ENCODE results near the gene GRID1. TPM values are rescaled to one million over a fixed set of nuclear protein-coding genes. Genes with fewer than 3 reads are reported as not detected.

Gene GRID1
- total RNA-seq, 3 donors from 2014 or later, result 2.3 to 8.5 (median 5.9) TPM

- no peaks in the 10 kb centered on the region for H3K27me3 ChIP-seq
- TF ChIP-seq POLR2A (IDR thresholded peaks at IDR 0.05), result no peak
- no peak for TF ChIP-seq POLR2AphosphoS5 (IDR thresholded peaks at IDR 0.05)
- no peak for TF ChIP-seq CTCF (IDR thresholded peaks at IDR 0.05)
- H3K9me3 ChIP-seq, result peaks cover 2 to 3% of the 10 kb centered on the region in 2 donors
- no peak overlapping the region for H3K27ac ChIP-seq
- H3K4me3 ChIP-seq, result no peak overlapping the region
- H3K36me3 ChIP-seq, result no peaks in the 10 kb centered on the region
- no peak for DNase-seq (ENCODE audit: low spot score in 2 of 2)
- no peaks in the 10 kb centered on the region for H3K4me1 ChIP-seq
- intact Hi-C loops (cut with DNase I; ENCODE audit: low total_unique reads), result loop anchor here (10.0 kb wide), 1 partner anchor 979 kb away; no protein-coding TSS in a partner anchor
These were observed 602.5 kb downstream of the GRID1 start for GRCh38 chr10:85764108-85764507.

- Histone ChIP-seq H3K4me3 (no peak overlapping the region), H3K27ac (no peak overlapping the region), H3K4me1 (no peaks in the 10 kb centered on the region), H3K9me3 (no peaks in the 10 kb centered on the region), H3K27me3 (no peaks in the 10 kb centered on the region), H3K36me3 (no peaks in the 10 kb centered on the region)
- TF ChIP-seq POLR2A (IDR thresholded peaks at IDR 0.05) (no peak), POLR2AphosphoS5 (IDR thresholded peaks at IDR 0.05) (no peak), CTCF (IDR thresholded peaks at IDR 0.05) (no peak)
- intact Hi-C loops (cut with DNase I; ENCODE audit: low total_unique reads), result loop anchor here (10.0 kb wide), 1 partner anchor 977 kb away; no protein-coding TSS in a partner anchor
- no peak for DNase-seq (ENCODE audit: low spot score in 2 of 2)
These were observed 604.6 kb downstream of the GRID1 start for GRCh38 chr10:85761906-85762445.

- no peak overlapping the region for H3K4me3 ChIP-seq
- no peaks in the 10 kb centered on the region for H3K9me3 ChIP-seq
- intact Hi-C loops (cut with DNase I; ENCODE audit: low total_unique reads), result no loop called here
- TF ChIP-seq CTCF (IDR thresholded peaks at IDR 0.05), result no peak
- no peaks in the 10 kb centered on the region for H3K27me3 ChIP-seq
- H3K36me3 ChIP-seq, result no peaks in the 10 kb centered on the region
- no peaks in the 10 kb centered on the region for H3K4me1 ChIP-seq
- H3K27ac ChIP-seq, result no peak overlapping the region
- DNase-seq (ENCODE audit: low spot score in 2 of 2), result no peak
These were observed 624.8 kb downstream of the GRID1 start for GRCh38 chr10:85741626-85742300.

- no peaks in the 10 kb centered on the region for H3K9me3 ChIP-seq
- H3K4me1 ChIP-seq, result no peaks in the 10 kb centered on the region
- H3K27me3 ChIP-seq, result no peaks in the 10 kb centered on the region
- intact Hi-C loops (cut with DNase I; ENCODE audit: low total_unique reads), result no loop called here
- no peak overlapping the region for H3K27ac ChIP-seq
- H3K4me3 ChIP-seq, result no peak overlapping the region
- H3K36me3 ChIP-seq, result no peaks in the 10 kb centered on the region
- TF ChIP-seq POLR2A (IDR thresholded peaks at IDR 0.05), result no peak
- DNase-seq (ENCODE audit: low spot score in 2 of 2), result no peak
These were observed 630.6 kb downstream of the GRID1 start for GRCh38 chr10:85735997-85736396.

- Histone ChIP-seq H3K36me3 (no peaks in the 10 kb centered on the region), H3K27ac (no peak overlapping the region), H3K27me3 (no peaks in the 10 kb centered on the region), H3K4me3 (no peak overlapping the region), H3K9me3 (no peaks in the 10 kb centered on the region), H3K4me1 (no peaks in the 10 kb centered on the region)
- no peak for DNase-seq (ENCODE audit: low spot score in 2 of 2)
- TF ChIP-seq POLR2A (IDR thresholded peaks at IDR 0.05) (no peak), CTCF (IDR thresholded peaks at IDR 0.05) (no peak), POLR2AphosphoS5 (IDR thresholded peaks at IDR 0.05) (no peak)
- intact Hi-C loops (cut with DNase I; ENCODE audit: low total_unique reads), result no loop called here
These were observed 631.8 kb downstream of the GRID1 start for GRCh38 chr10:85734791-85735190.

Measured in breast epithelium (tissue), 4 donors.